ENCODE results near the gene PGA5.

Gene PGA5

DNA sequence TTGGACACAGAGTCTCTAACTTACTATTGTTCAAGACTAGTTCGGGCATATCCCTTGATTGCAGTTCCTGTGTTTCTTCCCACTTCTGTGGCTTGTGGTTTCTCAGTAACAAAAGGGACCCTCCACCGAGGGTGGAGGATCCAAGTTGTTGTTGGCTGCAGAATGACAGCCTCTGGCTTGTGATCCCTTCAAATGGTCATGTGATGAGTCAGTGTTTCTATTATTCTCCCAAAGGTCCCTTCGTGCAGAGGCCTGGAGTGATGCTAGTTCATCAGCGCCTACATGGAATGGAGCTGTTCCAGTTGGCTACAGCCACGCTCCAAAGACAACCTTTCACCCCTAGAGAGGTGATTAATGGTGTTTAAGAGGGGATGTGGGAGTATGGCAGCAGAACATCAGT lies 56.8 kb downstream of the PGA5 start:
- no peak for DNase-seq

DNA sequence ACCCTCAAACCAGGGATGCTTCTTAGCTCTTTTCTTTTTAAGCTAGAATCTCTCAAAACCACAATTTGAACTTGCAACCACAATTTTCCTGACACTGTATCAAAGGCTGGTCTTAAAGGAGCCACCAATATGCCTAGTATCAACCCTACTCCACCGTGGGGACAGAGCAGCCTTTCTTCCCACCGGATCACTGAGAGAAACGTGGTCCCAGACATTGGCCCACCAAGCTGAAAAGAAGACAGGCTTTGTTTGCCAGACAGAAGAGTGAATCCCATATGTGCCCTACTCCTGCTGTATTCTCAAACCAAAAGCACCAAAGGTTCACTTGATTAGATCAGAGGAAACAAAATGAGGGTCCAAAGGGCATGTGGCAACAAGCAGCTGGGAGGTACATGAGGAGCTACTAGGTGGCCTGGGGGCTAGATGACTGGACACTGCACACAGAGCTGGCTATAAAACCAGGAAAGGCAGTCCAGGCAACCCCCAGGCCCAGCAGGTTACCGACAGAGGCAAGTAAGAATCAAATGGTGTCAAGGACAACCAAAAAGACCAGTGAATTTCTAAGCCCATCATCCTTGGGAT lies 57.8 kb downstream of the PGA5 start:
- no peak for DNase-seq

Data from activated CD4-positive, alpha-beta T cell treated with anti-CD3 and anti-CD28 coated beads for 4 hours (primary cell).